Measurements from ENCODE around the gene WNK2.

WNK2 gene

DNA sequence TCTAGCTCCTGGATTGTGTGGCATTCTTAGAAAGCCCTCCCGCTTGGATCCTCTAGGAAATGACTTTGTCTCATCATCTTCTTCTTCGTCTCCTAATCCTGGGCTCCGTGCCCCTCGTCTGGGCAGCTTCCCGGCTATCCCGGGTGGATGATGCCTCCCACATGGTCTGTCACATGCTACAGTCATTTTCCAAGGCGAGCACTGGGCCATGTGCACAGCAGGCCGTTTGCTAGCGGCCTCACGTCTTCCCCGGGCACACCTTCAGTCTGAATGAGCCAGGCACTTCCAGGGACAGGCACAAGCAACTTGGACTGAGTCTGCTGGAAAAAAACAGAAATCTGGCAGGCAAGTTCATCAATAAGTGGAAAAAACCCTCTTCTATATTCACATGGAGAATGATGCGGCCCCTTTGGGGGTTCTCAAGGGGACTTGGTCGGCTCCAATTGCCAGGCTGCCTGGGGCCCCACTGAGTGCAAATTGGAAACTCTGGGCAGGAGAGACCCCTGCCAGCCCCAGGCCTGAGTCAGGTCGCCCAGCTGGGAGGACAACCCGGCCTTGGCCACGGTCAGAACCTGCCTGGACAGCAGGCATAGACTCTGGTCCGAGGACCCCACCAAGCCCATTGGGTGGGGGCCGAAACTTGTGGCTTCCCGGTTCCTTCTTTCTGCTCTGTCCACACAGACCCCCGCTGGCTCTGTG, 11.1 kb upstream of the WNK2 start:
- TF ChIP-seq, protein P1, sequence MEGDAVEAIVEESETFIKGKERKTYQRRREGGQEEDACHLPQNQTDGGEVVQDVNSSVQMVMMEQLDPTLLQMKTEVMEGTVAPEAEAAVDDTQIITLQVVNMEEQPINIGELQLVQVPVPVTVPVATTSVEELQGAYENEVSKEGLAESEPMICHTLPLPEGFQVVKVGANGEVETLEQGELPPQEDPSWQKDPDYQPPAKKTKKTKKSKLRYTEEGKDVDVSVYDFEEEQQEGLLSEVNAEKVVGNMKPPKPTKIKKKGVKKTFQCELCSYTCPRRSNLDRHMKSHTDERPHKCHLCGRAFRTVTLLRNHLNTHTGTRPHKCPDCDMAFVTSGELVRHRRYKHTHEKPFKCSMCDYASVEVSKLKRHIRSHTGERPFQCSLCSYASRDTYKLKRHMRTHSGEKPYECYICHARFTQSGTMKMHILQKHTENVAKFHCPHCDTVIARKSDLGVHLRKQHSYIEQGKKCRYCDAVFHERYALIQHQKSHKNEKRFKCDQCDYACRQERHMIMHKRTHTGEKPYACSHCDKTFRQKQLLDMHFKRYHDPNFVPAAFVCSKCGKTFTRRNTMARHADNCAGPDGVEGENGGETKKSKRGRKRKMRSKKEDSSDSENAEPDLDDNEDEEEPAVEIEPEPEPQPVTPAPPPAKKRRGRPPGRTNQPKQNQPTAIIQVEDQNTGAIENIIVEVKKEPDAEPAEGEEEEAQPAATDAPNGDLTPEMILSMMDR (conservative IDR thresholded peaks at IDR 0.05; ENCODE audit: low read length) = no peak
- DNase-seq (ENCODE audit: low read depth) = no peak
- H3K4me3 ChIP-seq (ENCODE audit: low read length) = no peak overlapping the region

GRCh38 chr9:93173365-93174051, 10.4 kb upstream of the WNK2 start:
- TF ChIP-seq, protein P1 (conservative IDR thresholded peaks at IDR 0.05; ENCODE audit: low read length) = no peak
- DNase-seq (ENCODE audit: low read depth) = no peak
- H3K4me3 ChIP-seq (ENCODE audit: low read length) = no peak overlapping the region

- no peak overlapping the region for H3K4me3 ChIP-seq (ENCODE audit: low read length)
- TF ChIP-seq, protein P1 (conservative IDR thresholded peaks at IDR 0.05; ENCODE audit: low read length) = no peak
- DNase-seq (ENCODE audit: low read depth) = no peak
These were observed 9.0 kb upstream of the WNK2 start for GRCh38 chr9:93174976-93175375.

- TF ChIP-seq, protein P1 (conservative IDR thresholded peaks at IDR 0.05; ENCODE audit: low read length) = no peak
- DNase-seq (ENCODE audit: low read depth) = no peak
- no peak overlapping the region for H3K4me3 ChIP-seq (ENCODE audit: low read length)
These were observed 6.3 kb upstream of the WNK2 start for GRCh38 chr9:93177676-93178075.

DNA sequence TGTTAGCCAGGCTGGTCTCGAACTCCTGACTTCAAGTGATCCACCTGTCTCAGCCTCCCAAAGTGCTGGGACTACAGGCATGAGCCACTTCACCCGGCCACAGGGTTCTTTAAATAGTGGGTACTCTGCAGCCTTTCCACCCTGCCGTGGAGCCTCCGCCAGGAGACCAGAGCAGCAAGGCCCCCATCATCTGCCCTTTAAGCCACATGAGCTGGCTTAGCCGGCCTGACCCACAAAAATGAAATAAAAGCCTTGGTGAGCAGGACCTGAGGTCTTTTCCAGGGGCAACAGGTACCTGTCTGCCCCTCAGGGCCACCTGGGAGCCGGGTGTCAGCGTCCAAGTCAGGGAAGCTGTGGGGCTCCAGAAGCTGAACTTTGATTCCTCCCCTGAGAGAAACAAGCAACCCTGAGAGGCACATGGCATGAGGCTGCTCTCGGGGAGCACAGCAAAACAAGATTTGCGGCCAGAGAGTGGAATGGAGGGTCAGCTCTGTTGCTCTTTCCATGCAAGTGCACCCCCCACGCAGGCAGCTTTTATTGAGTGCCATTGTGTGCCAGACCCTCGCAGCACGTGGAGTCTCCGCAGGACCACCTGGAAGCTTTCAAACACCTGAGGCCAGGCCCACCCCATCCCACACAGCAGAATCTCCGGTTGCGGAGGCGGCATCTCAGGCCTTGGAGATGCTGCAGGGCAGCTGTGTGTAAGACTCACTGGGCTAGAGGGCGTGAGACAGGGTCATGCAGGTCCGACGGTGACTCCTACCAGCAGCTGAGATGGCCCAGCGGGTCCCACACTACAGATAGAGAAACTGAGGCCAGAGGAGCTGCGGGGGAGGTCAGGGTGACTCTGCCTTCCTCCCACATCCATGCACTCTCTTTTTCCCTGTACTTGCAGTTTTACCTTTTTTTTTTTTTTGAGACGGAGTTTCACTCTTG, 4.8 kb upstream of the WNK2 start:
- TF ChIP-seq, protein P1 (conservative IDR thresholded peaks at IDR 0.05; ENCODE audit: low read length) = no peak
- H3K4me3 ChIP-seq (ENCODE audit: low read length) = no peak overlapping the region
- no peak for DNase-seq (ENCODE audit: low read depth)

- no peak overlapping the region for H3K4me3 ChIP-seq (ENCODE audit: low read length)
- TF ChIP-seq, protein P1 (conservative IDR thresholded peaks at IDR 0.05; ENCODE audit: low read length) = no peak
- no peak for DNase-seq (ENCODE audit: low read depth)
These were observed 3.0 kb upstream of the WNK2 start for GRCh38 chr9:93180938-93181337.

Data from AG10803 (cell line).